GM19193 (cell line): Measurements from ENCODE around the gene ABTB2.

ENCODE experiments used
- POLR2A ChIP-seq: IDR thresholded peaks from 4 replicates; pipeline ENCODE4 v1.6.1; 2011; ENCODE audit not compliant: insufficient read depth, insufficient read length; ENCODE audit errors: extremely low read depth

ABTB2 gene

DNA sequence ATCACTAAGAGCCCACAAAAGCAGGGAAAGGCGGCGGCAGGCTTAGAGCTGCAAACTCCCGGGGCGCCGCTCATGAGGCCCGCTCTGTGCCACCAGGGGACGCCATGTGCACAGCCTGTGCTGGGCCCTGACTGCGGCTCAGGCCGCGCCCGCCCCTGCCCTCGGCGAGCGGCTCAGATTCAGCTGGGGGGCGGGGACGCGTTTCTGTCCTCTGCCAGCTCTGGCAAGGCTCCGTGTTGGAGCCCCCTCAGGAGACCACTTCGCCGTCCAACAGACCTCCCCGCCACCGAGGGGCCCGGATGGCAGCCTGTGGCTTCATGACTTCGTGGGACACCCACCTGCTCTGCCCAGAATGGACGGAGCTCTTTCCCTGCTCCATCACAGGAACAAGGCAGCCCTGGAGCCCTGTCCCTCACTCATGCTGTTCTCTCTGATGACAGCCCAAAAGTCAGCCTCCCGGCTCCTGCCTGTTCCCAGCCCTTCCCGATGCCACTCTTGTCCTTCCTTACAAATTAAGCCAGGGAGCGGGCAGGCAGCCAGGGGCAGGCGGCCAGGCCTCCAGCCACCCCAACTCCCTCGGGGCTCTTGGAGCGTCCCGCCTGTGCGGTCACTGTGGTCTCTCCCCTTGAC is 183.3 kb downstream of the ABTB2 start:
- no peak for TF ChIP-seq POLR2A

DNA sequence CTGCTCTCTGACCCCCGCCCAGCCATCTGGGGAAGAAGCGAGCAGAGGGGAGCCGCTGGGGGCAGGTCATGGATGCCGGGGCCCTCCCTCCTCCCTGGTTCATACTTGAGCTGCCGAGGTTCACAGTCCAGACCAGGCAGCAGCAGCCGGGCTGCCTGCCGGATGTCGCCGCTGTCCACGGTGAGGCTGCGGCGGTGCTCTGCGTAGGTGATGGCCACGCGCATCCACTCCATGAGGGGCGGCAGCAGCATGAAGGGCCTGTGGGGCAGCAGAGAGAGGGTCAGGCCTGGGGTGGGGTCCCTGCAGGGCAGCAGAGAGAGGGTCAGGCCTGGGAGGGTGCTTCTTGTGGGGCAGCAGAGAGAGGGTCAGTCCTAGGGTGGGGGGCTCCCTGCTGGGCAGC is 184.8 kb downstream of the ABTB2 start:
- TF ChIP-seq POLR2A: no peak

DNA sequence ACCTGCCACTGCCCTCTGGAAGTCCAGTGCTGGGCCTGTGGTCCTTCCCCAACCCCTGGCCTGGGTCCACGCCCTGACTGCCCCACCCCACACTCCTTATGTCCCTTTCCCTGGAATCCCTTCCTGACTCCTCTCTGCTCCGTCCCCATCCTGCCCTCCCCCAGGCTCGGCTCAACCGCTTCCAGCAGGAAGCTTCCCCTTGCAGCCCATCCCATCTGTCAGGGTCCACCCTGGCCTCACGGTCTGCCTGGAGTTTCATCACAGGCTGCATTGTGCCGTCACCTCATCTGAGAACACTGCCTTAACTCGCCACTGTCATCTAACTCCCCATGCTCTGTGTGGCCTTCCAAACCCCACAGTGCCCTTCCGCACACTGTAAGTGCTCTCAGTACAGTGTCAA is 188.1 kb downstream of the ABTB2 start:
- TF ChIP-seq POLR2A: no peak

DNA sequence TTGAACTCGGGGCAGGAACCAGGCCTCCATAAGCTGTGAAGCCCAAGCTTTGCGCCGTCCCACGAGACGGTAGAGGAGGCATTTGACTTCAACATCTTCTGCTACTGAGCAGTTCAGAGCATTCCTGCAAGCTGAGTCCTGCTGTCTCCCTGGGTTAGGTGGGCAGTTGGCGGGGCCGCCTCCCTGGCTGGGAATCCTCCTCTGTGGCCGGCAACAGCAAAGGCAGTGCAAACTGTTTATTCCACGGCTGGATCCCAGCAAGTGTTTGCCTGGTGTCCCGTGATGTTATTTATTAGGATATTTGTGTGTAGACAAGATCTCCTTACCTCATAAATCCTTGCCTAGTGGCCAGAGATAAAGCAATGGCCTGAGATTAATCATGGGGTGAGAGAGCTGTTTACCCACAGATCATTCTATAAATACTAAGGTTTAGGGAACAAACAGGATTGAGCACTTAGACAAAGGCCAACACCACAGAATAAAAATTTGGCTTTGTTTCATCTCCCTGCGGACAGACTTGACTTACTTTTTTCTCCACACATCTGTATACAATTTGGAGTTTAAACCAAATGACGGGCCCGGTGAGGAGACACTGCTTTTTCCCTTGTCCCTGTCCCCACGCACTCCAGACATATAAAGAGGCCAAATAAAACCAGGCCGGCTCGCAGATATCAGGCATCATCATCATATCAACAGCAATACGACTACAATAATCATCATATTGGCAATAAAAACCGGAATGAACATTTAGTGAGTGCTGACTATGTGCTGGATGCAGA is 189.0 kb downstream of the ABTB2 start:
- no peak for TF ChIP-seq POLR2A

DNA sequence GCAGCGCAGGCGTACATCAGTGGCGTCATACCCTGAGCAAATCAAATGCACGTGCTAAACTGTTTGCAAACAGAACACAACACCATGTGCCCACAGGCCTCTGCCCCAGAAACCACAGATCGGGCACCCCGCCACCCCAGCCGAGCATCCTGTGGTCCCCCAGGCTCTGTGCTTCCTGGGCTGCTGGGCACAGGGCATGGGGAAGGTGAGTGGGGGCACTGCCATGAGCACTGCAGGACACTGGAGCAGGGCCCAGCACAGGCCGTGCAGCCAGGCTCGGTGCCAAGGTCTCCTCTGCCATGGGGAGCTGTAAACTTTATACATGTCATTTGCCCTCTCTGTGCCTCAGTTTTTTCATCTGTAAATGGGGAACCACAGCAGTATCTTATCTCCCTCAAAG is 189.8 kb downstream of the ABTB2 start:
- no peak for TF ChIP-seq POLR2A

DNA sequence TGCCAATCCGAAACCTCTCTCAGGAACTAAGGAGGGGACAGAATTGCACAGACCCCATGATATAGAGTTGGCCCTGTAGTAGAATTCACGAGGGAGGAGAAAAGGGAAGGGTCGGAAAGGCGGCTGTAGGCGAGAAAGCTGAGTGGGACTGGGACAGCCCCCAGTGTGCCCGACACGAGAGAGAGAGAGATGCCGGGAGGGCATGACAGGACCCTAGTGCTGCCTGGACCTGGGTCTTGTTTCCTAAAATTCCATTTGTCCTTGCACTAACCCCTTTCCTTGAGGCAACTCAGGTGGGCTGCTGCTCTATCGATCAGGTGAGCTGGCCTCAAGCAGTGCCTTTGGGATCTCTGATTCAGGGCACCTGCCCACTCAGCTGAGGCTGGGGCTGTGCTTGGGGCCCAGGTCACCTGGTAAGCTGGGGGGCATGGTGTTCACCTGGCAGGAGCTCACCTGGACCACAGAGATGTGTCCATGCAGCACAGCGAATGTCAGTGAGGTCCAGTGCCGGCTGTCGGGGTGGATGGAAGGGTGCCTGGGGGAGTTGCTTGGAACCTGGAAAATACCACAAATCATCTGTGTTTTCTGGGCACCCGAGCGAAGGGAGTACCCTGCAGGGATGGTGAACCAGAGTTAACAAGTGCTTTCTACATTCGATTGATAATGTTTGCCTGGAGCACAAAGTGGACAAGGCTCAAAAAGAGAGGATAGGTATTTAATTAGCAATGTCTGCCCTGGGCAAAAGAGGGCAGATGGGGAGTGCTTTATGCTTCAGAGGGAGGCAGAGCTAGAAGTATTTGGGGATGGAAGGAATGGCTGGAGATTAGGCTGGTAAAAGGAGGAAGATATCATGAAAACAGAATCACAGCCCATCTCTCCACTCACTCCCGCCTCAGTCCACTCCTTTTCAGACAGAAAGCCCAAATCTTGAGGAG is 190.7 kb downstream of the ABTB2 start:
- no peak for TF ChIP-seq POLR2A

DNA sequence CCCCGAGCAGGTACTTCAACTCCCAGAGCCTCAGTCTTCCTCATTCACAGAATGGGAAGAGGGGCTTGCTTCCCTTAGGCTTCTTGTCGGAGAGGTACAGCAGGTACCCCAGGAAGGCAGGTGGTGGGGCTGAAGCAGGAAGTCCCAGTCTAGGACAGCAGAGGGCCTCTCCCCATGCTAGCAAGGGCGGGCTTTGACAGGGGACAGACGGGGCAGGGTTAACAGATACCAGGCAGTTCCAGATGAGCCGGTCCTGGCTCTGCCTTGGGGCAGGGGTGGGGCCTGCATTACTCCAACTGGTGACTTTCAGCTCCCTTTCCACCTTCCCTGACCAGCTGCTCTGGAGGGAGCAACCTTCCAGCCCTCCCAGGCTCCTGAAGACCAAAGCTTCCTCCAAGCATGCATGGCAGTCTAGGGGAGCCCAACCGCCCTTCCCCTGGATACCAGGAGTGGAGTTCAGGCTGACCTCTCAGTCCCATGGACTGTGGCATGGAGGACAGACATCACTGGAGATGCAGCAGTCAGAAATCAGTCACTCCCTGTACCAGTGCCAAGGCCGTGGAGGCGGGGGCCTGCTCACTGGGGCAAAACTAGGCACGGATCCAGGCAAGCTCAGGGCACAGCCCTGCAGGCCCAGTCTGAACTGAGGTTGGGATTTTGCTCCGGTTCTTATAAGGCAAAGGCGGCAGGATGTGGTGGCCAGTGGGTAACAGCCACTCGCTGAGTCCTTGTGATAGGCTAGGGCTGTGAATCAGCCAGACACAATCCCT is 191.8 kb downstream of the ABTB2 start:
- TF ChIP-seq POLR2A: no peak

DNA sequence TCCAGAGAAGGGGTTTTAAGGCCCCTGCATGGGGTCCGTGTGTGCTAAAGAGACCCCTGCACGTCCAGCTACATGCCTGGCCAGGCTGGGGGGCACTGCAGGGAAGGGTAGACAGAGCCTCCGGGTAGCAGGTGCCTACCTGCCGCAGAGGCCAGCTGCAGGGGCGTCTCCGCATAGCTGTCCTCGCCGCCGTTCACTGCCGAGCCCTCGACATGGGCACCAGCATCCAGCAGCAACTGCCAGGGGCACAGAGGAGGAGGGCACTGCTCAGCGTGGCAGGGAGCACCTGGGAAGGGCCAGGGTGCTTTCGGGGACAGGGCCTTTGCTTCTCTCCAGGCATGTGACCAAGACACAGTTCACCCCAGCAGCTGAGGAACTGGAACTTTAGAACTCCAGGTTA is 192.7 kb downstream of the ABTB2 start:
- TF ChIP-seq POLR2A: no peak

DNA sequence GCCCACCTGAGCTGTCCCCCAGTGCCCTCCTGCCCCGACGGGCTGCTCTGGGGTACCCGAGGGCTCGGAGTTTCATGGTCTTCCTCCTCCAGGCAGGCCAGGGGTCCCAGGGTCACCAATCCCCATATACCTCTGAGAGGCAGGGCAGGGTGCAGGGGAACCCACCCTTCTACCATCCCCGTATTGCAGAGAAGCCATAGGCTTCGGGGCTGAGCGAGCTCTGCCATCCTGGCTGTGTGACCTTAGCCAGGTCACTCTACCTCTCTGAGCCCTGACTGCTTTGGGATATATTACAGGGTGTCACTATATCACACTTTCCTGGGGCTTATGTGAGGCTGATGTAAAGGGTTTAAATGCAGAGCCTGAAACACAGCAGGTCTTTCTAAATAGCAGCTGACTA is 195.0 kb downstream of the ABTB2 start:
- no peak for TF ChIP-seq POLR2A

DNA sequence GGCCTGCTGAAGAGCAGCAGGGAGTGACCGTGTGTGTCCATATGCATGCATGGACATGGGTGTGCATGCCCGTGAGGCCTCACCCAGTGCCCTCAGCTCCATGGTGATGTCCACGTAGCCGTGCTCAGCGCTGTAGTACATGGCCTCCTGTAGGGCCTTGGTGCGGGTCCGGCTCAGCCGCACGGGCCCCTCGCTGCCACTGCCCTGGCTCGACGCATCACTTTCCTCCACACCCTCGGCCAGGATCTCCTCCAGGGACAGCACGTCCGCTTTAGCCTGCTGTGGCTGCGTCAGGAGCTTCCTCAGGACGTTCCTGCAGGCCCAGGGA is 195.4 kb downstream of the ABTB2 start:
- no peak for TF ChIP-seq POLR2A

DNA sequence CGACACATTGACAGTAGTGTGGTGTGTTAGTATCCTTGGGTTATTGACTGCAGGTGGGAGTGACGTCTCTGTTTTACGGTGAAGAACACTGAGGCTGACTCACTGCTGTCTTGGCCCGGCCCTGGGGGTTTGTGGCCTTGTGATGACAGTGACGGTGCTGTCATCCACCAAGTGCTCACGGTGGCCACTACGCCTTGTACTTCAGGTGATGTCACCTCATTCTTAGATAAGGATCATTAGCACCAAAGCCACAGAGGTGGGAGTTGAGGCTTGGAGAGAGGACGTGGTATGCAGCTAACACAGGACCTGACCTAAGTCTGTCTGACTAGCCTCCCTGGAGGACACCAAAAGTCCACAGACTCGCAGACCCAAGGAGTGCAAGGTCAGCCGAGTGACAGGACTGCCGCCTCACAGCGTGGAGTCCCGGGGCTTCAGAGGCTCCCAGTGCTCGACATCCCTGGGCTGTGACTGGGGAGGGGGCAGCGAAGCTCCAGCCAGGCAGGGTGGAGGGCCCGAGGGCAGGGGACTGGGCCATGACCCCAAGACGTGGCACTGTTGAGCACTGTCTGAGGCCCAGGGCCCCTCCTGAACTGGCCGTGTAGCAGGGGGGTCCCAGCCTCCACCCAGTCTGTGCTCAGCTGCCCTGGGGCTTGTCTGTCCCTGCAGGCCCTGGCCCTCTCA is 195.9 kb downstream of the ABTB2 start:
- no peak for TF ChIP-seq POLR2A

DNA sequence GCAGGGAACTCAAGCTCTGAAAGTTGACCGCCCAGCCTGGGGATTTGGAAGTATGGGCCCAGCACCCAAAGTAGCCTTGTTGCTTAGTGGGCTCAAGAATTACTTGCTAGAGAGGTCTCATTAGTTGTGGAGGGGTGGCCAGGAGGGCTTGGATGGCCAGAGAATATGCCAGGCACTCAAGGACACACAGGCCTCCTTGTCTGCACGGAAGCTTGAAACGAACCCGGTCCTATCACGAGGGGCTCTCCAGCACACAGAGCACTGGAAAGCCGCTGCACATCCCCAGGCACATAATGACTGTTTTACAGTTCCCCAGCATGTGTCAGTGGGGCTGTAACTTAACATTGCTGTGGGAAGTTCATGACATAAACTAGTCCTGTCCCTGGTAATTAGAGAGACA is 196.4 kb downstream of the ABTB2 start:
- no peak for TF ChIP-seq POLR2A

DNA sequence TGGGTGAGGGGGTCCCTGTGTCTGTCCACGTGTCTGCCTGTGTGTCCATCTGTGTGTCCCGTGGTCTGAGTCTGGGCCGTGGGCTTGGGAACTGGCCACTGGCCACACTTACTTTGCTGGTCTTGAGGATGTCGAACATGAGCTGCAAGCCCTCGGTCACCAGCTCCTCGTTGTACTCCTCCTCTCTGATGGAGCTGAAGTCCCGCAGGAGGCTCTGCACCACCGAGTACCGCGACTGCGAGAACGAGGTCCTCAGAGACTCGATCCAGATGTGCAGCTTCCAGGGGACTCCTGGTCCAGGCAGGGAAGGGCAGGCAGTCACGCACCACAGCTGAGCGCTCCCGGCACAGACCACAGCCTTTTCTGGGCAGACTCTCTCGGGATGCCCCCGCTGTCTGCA is 197.0 kb downstream of the ABTB2 start:
- TF ChIP-seq POLR2A: no peak

DNA sequence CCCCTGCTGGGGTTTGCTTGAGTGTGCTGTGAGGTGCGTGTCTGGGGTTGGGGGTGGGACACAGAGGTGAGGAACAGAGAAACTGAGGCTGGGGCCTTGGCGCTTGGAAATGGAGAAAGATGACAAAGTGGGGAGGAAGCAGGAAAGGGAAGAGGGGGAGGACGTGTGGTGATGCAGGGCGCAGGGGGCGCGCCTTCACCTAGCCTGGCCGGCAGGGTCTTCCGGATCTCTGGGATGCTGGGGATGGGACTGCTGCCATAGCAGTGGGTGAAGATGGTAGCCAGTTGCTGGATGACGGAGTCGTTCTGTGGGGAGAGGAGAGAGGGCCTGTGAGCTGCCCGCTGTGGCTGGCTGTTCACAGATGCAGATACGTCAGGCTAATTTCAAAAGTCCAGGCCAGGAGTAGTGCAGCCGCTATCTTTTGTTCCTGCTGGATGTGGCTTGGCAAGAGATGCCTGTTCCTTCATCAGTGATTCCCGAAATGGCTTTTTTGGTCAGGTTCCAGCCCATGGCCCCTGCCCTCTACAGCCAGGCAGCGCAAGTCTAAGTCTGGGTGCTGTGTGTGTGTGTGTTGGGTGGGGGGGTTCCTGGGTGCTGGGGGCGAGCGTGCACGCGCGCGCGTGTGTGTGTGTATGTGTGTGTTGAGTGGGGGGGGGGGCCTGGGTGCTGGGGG is 197.6 kb downstream of the ABTB2 start:
- TF ChIP-seq POLR2A: no peak
